D721Med (cell line): Measurements from ENCODE around the gene MGLL.

Experiments used
- DNase-seq: peaks from one replicate; pipeline ENCODE4 v3.0.0; 2011; ENCODE audit warnings: low spot score; ENCODE audit not compliant: insufficient read length
- FAIRE-seq: peaks from 2 replicates; lab custom pipeline; 2011; peaks lifted over from hg19 to GRCh38; lab: Jason Lieb, UNC
- CTCF ChIP-seq: IDR thresholded peaks from 2 replicates; pipeline ENCODE4 v1.5.1; 2012; ENCODE audit warnings: mild to moderate bottlenecking, control low read depth; ENCODE audit not compliant: insufficient read depth; ENCODE audit errors: missing control alignments

The MGLL gene

DNA sequence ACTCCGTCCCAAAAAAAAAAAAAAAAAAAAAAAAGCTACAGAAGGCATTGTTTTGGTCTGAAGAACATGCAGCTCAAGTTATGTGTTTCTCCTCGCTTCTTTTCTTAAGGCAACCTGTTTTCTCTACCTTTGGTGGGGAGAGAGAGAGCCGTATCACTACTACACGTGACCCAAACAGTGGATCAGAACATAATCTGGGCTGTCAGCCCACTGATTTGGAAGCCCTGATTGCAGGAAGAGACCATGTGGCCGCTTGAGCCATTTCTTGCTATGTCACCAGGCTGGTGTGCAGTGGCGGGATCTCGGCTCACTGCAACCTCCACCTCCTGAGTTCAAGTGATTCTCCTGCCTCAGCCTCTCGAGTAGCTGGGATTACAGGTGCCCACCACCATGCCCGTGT is 79.7 kb downstream of the MGLL start:
- no peak for TF ChIP-seq CTCF
- FAIRE-seq, result no peak
- DNase-seq, result no peak

- FAIRE-seq (no peak), DNase-seq (no peak)
- TF ChIP-seq CTCF, result no peak
Observed at GRCh38 chr3:127741690-127742089, 80.6 kb downstream of the MGLL start.

GRCh38 chr3:127741246-127741645 is 81.1 kb downstream of the MGLL start:
- no peak for DNase-seq
- TF ChIP-seq CTCF, result no peak
- no peak for FAIRE-seq

DNA sequence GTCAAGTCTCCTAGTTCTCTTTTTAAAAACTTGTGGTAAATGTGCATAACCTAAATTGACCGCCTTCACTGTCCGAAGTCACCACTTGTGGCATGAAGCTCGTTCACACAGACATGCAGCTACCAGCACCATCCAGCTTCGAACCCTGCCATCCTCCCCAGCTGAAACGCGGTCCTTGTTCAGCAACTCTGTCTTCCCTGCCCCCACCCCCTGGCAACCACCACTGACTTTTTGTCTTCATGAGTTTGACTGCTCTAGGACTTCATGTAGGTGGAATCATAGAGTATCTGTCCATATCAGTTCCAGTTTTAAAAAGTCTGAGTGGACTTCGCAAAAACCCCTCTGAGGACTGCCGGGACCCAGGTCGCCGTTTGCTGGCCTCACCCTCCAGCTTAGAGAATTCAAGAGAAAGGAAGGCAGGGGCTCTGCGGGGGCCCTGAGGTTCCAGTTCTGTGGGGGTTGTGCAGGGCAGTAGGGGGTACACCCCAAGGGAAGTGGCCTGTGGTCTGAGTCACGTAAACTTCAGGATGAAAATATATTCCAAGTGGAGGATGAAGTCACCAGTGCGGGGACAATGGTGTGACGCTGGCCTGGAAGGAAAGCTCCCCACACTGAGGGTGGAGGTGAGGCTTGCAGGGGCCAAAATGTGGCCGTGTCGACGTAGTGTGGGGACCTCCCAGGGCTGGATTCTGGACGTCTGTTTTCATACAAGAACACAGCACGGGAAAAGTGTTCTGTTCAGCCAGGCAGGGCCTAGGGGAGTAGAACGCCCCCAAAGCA is 82.0 kb downstream of the MGLL start:
- no peak for DNase-seq
- no peak for TF ChIP-seq CTCF
- FAIRE-seq, result no peak

GRCh38 chr3:127739347-127740135 is 82.8 kb downstream of the MGLL start:
- DNase-seq (no peak), FAIRE-seq (no peak)
- no peak for TF ChIP-seq CTCF

- TF ChIP-seq CTCF, result no peak
- no peak for FAIRE-seq
- no peak for DNase-seq
Observed at GRCh38 chr3:127738192-127738840, 84.0 kb downstream of the MGLL start.
